ENCODE data around the gene MTA1. TPM values are rescaled to one million over a fixed set of nuclear protein-coding genes. Genes with fewer than 3 reads are reported as not detected.

MTA1 gene
- total and polyA plus RNA-seq, 10 of the 15 experiments (the other 5 are each of a cell fraction or from before 2014, with no cell fraction given), result 0.14 to 162 (median 30.6) TPM

- ChIA-PET POLR2A (no interaction called here), CTCF (no interaction called here), SMC1A (ENCODE audit: uncharacterized antibody, unreplicated experiment) (no interaction called here), RAD21 (ENCODE audit: unreplicated experiment) (no interaction called here)
- Histone ChIP-seq H3K79me2 (ENCODE audit: control insufficient read depth, insufficient read depth, low read length) (no peaks in the 10 kb centered on the region), H3K9me3 (replicated peaks; ENCODE audit: control insufficient read depth, insufficient read depth, low read length) (no peaks in the 10 kb centered on the region), H3K4me1 (ENCODE audit: control insufficient read depth, insufficient read depth, low read length) (no peaks in the 10 kb centered on the region), H3K27ac (ENCODE audit: control insufficient read depth, insufficient read depth) (no peak overlapping the region), H3K4me2 (ENCODE audit: control insufficient read depth, insufficient read depth) (no peak overlapping the region), H2AFZ (ENCODE audit: control insufficient read depth, low read depth, low read length) (no peak overlapping the region), H3K4me3 (no peak overlapping the region), H4K20me1 (ENCODE audit: control insufficient read depth, insufficient read depth) (no peaks in the 10 kb centered on the region), H3K27me3 (replicated peaks in 1 of 2; ENCODE audit: control insufficient read depth in 2 of 2, insufficient read depth in 2 of 2, low read length in 1 of 2) (no peaks in the 10 kb centered on the region; a peak in 1 of 4 replicates), H3K36me3 (ENCODE audit: control insufficient read depth in 2 of 2, insufficient read depth in 2 of 2, low read length in 1 of 2) (peaks cover 0 to 20% of the 10 kb centered on the region in 2 experiments; a peak in 3 of 4 replicates), H3K9ac (ENCODE audit: control insufficient read depth, insufficient read depth, low read length) (no peak overlapping the region)
- no peak for TF ChIP-seq ZNF217 (IDR thresholded peaks at IDR 0.05)
- intact Hi-C loops (cut with micrococcal nuclease; ENCODE audit: unreplicated experiment) (no loop called here), in situ Hi-C loops (cut with MboI) (no loop called here)
- no peak for ATAC-seq
- FAIRE-seq, result no peak
- TSS peak; percentile 53 for BruUV-seq (replicated peaks)
- 94% methylated on average over 22 of the region's 22 CpGs for WGBS (ENCODE audit: insufficient coverage, insufficient replicate concordance, low lambda C conversion rate, missing lambda C conversion rate)
- no peak for DNase-seq (ENCODE audit: low read depth, low spot score)
Observed at GRCh38 chr14:105467942-105468471, 48.4 kb downstream of the MTA1 start.

- ChIA-PET POLR2A (no interaction called here), SMC1A (ENCODE audit: uncharacterized antibody, unreplicated experiment) (no interaction called here), CTCF (no interaction called here), RAD21 (ENCODE audit: unreplicated experiment) (no interaction called here)
- Histone ChIP-seq H3K9me3 (replicated peaks; ENCODE audit: control insufficient read depth, insufficient read depth, low read length) (no peaks in the 10 kb centered on the region), H4K20me1 (ENCODE audit: control insufficient read depth, insufficient read depth) (no peaks in the 10 kb centered on the region), H3K4me3 (no peak overlapping the region), H3K27me3 (replicated peaks in 1 of 2; ENCODE audit: control insufficient read depth in 2 of 2, insufficient read depth in 2 of 2, low read length in 1 of 2) (no peaks in the 10 kb centered on the region; a peak in 1 of 4 replicates), H3K36me3 (ENCODE audit: control insufficient read depth in 2 of 2, insufficient read depth in 2 of 2, low read length in 1 of 2) (peaks cover 0 to 17% of the 10 kb centered on the region in 2 experiments; a peak in 3 of 4 replicates), H3K27ac (ENCODE audit: control insufficient read depth, insufficient read depth) (no peak overlapping the region), H3K79me2 (ENCODE audit: control insufficient read depth, insufficient read depth, low read length) (no peaks in the 10 kb centered on the region), H2AFZ (ENCODE audit: control insufficient read depth, low read depth, low read length) (no peak overlapping the region), H3K4me1 (ENCODE audit: control insufficient read depth, insufficient read depth, low read length) (no peaks in the 10 kb centered on the region), H3K9ac (ENCODE audit: control insufficient read depth, insufficient read depth, low read length) (no peak overlapping the region), H3K4me2 (ENCODE audit: control insufficient read depth, insufficient read depth) (no peak overlapping the region)
- in situ Hi-C loops (cut with MboI) (no loop called here), intact Hi-C loops (cut with micrococcal nuclease; ENCODE audit: unreplicated experiment) (no loop called here)
- no TSS peak for BruUV-seq (replicated peaks)
- 90% methylated on average over 18 of the region's 19 CpGs for WGBS (ENCODE audit: insufficient coverage, insufficient replicate concordance, low lambda C conversion rate, missing lambda C conversion rate)
- no peak for ATAC-seq
- FAIRE-seq, result no peak
- no peak for DNase-seq (ENCODE audit: low read depth, low spot score)
- TF ChIP-seq STAT3 (IDR thresholded peaks at IDR 0.05; ENCODE audit: low read depth, low read length), result no peak
- TF ChIP-seq CTCF (IDR thresholded peaks at IDR 0.05 in 2 of 3, conservative IDR thresholded peaks at IDR 0.05 in 1 of 3; ENCODE audit: control insufficient read depth in 2 of 3, extremely low read depth in 1 of 3, insufficient read depth in 1 of 3, low read depth in 3 of 3, low read length in 3 of 3), result no peak
- TF ChIP-seq ATF3 (IDR thresholded peaks at IDR 0.05; ENCODE audit: borderline replicate concordance, extremely low read depth, low read depth, low read length), result no peak
- no peak for TF ChIP-seq REST (IDR thresholded peaks at IDR 0.05; ENCODE audit: low read depth, low read length)
- TF ChIP-seq IRF4 (IDR thresholded peaks at IDR 0.05; ENCODE audit: low read depth, low read length), result no peak
- TF ChIP-seq EP300 (IDR thresholded peaks at IDR 0.05; ENCODE audit: borderline replicate concordance in 1 of 2, control insufficient read depth in 1 of 2, low read depth in 2 of 2, low read length in 2 of 2), result no peak
- no peak for TF ChIP-seq SRF (IDR thresholded peaks at IDR 0.05; ENCODE audit: low read depth in 2 of 2, low read length in 2 of 2)
- TF ChIP-seq SMAD5 (IDR thresholded peaks at IDR 0.05; ENCODE audit: low read depth), result no peak
- no peak for TF ChIP-seq MAX (IDR thresholded peaks at IDR 0.05; ENCODE audit: low read depth, low read length)
Observed at GRCh38 chr14:105468621-105469241, 49.1 kb downstream of the MTA1 start.
